Activated CD4-positive, alpha-beta T cell treated with anti-CD3 and anti-CD28 coated beads, Interleukin-2, amount 10 ng/mL, durations not matched to agents 7 days and 5 days (primary cell): ENCODE measurements around the gene PLTP. TPM values are rescaled to one million over a fixed set of nuclear protein-coding genes. Genes with fewer than 3 reads are reported as not detected.
A peak's percentile ranks its signal among the peaks of the same experiment; 100 is the strongest.

ENCODE experiments used
- CTCF ChIA-PET: fragments of 350-600 bp; sonication (Branson Sonifier 250); formaldehyde crosslinking; loops from one replicate; lab custom pipeline; 2021; ENCODE audit warnings: antibody characterized with exemption; lab: Charles Lee
- POLR2A ChIA-PET: fragments of 350-600 bp; sonication (Branson Sonifier 250); formaldehyde crosslinking; loops from one replicate; lab custom pipeline; 2021; ENCODE audit warnings: antibody characterized with exemption; lab: Charles Lee
- DNase-seq: peaks from one replicate; pipeline ENCODE4 v3.0.0-alpha.2; 2020
- H3K27ac Mint-ChIP-seq: one replicate; pipeline ENCODE4 v1.8.0; 2021; ENCODE audit warnings: mild to moderate bottlenecking, moderate library complexity, mixed read lengths
- H3K27me3 Mint-ChIP-seq: one replicate; pipeline ENCODE4 v1.8.0; 2021; ENCODE audit warnings: mixed read lengths
- H3K36me3 Mint-ChIP-seq: one replicate; pipeline ENCODE4 v1.8.0; 2021; ENCODE audit warnings: low read depth, mixed read lengths
- H3K4me1 Mint-ChIP-seq: one replicate; pipeline ENCODE4 v1.8.0; 2021; ENCODE audit warnings: mixed read lengths
- H3K4me3 Mint-ChIP-seq: one replicate; pipeline ENCODE4 v1.8.0; 2021; ENCODE audit warnings: mild to moderate bottlenecking, moderate library complexity, mixed read lengths
- H3K9me3 Mint-ChIP-seq: one replicate; pipeline ENCODE4 v1.8.0; 2021; ENCODE audit warnings: mixed read lengths
- total RNA-seq, 2 experiments: library from RNA; stranded (reverse); gene quantifications; one replicate each; pipeline ENCODE4 v1.2.3, GENCODE V29; 2021

The PLTP gene
- total RNA-seq, 2 experiments from 2014 or later = 0.81 to 0.82 TPM

DNA sequence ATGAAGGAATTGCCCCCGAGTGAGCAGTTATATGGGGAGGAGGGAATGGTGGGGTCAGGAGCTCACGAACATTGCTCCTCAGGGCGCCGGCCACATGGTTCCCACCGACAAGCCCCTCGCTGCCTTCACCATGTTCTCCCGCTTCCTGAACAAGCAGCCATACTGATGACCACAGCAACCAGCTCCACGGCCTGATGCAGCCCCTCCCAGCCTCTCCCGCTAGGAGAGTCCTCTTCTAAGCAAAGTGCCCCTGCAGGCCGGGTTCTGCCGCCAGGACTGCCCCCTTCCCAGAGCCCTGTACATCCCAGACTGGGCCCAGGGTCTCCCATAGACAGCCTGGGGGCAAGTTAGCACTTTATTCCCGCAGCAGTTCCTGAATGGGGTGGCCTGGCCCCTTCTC is 13.7 kb downstream of the PLTP start:
- Mint-ChIP-seq H3K36me3 (peaks cover 8% of the 10 kb centered on the region), H3K27me3 (no peaks in the 10 kb centered on the region), H3K4me3 (no peak overlapping the region), H3K4me1 (peaks cover 7% of the 10 kb centered on the region), H3K27ac (no peak overlapping the region), H3K9me3 (no peaks in the 10 kb centered on the region)
- ChIA-PET CTCF (interaction anchor here (1.4 to 2.5 kb wide), 5 partner anchors 8 to 35 kb away, joined by 3 to 7 read pairs (median 4); partner anchors contain the start of gene ZSWIM1), POLR2A (no interaction called here)
- DNase-seq = no peak

DNA sequence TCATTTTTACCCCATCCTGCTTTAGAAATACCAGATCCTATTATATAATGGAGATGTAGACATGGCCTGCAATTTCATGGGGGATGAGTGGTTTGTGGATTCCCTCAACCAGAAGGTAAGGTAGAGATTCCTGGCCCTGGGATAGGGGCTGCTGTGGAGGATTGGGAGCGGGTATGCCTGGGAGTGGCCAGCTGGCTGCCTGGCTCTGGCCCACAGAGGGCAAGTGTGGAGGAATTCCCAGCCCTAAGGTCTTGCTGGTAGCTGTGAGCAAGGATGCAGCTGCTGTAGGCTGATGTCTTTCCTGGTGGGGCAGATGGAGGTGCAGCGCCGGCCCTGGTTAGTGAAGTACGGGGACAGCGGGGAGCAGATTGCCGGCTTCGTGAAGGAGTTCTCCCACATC is 14.3 kb downstream of the PLTP start:
- CTCF ChIA-PET = interaction anchor here (0.6 to 2.5 kb wide), 5 partner anchors 8 to 86 kb away, joined by 3 to 7 read pairs (median 5); no protein-coding TSS in a partner anchor
- POLR2A ChIA-PET = no interaction called here

DNA sequence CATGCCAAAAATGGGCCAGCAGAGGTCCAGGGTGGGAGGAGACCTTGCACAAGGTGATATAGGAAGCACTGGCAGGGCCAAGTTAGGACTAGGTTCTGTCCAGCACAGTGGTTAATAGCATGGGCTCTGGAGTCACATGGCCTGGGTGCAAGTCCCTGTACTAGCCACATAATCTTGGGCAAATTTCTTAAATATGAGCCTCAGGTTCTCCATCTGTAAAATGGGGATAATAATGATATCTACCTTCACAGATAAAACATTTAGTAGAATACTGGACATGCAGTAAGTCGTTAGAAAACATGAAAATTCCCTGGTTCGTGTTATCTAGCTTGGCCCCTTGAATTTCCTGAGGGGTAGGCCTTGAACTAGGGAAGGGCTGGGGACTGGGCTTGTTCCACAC is 14.7 kb downstream of the PLTP start:
- H3K27me3 Mint-ChIP-seq = no peaks in the 10 kb centered on the region
- no peak overlapping the region for H3K27ac Mint-ChIP-seq
- H3K36me3 Mint-ChIP-seq = peaks cover 8% of the 10 kb centered on the region
- peaks cover 15% of the 10 kb centered on the region for H3K4me1 Mint-ChIP-seq
- H3K9me3 Mint-ChIP-seq = no peaks in the 10 kb centered on the region
- CTCF ChIA-PET = interaction anchor here (0.6 to 2.5 kb wide), 5 partner anchors 9 to 86 kb away, joined by 3 to 7 read pairs (median 3); no protein-coding TSS in a partner anchor
- no peak for DNase-seq
- H3K4me3 Mint-ChIP-seq = no peak overlapping the region
- POLR2A ChIA-PET = no interaction called here

More for the DNA sequence above, 14.3 kb downstream of the PLTP start:
- H3K36me3 Mint-ChIP-seq = peaks cover 8% of the 10 kb centered on the region
- no peaks in the 10 kb centered on the region for H3K9me3 Mint-ChIP-seq
- H3K4me3 Mint-ChIP-seq = no peak overlapping the region
- H3K27ac Mint-ChIP-seq = no peak overlapping the region
- no peaks in the 10 kb centered on the region for H3K27me3 Mint-ChIP-seq
- H3K4me1 Mint-ChIP-seq = peaks cover 11% of the 10 kb centered on the region
- DNase-seq = no peak

DNA sequence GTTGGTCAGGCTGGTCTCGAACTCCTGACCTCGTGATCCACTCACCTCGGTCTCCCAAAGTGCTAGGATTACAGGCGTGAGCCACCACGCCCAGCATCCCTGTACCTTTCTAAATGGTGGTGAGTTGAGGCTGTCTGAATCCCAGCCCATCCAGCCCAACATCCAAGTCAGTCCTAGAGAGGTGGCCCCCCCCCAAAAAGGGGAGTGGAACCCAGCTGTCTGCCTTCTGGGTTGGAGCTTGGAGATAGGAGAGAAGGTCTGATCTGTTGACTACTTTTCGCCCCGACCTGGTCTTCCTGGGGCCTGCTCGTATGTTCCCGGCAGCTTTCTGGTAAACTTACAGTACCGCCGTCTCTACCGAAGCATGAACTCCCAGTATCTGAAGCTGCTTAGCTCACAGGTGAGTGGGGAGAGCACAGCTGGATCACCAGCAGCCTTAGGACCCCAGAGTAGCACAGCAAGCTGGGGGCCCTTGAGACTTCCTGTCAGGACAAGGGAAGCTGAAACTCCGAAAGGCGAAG is 15.3 kb downstream of the PLTP start:
- H3K27me3 Mint-ChIP-seq = no peaks in the 10 kb centered on the region
- H3K36me3 Mint-ChIP-seq = peaks cover 8% of the 10 kb centered on the region
- no peak overlapping the region for H3K27ac Mint-ChIP-seq
- POLR2A ChIA-PET = no interaction called here
- H3K4me1 Mint-ChIP-seq = peaks cover 21% of the 10 kb centered on the region
- H3K9me3 Mint-ChIP-seq = no peaks in the 10 kb centered on the region
- CTCF ChIA-PET = interaction anchor here (0.7 to 2.5 kb wide), 6 partner anchors 8 to 63 kb away, joined by 3 to 7 read pairs (median 3); partner anchors contain the start of gene SNX21
- no peak for DNase-seq
- no peak overlapping the region for H3K4me3 Mint-ChIP-seq

DNA sequence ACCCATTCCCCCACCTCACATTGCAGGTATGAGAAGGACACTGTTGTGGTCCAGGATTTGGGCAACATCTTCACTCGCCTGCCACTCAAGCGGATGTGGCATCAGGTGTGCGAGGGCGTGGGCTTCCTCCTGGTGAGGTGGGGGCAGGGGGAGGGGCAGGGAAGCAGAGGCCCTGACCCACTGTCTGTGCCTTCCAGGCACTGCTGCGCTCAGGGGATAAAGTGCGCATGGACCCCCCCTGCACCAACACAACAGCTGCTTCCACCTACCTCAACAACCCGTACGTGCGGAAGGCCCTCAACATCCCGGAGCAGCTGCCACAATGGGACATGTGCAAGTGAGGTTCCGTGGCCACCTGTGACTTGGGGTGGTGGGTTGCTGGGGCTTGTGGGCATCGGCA is 17.2 kb downstream of the PLTP start:
- ChIA-PET CTCF (interaction anchor here (0.7 kb wide), 1 partner anchor 75 kb away, joined by 3 read pairs; no protein-coding TSS in a partner anchor), POLR2A (no interaction called here)
- peaks cover 31% of the 10 kb centered on the region for H3K4me1 Mint-ChIP-seq
- no peak overlapping the region for H3K4me3 Mint-ChIP-seq
- H3K36me3 Mint-ChIP-seq = peaks cover 8% of the 10 kb centered on the region
- no peaks in the 10 kb centered on the region for H3K27me3 Mint-ChIP-seq
- H3K9me3 Mint-ChIP-seq = no peaks in the 10 kb centered on the region
- DNase-seq = no peak
- no peak overlapping the region for H3K27ac Mint-ChIP-seq

DNA sequence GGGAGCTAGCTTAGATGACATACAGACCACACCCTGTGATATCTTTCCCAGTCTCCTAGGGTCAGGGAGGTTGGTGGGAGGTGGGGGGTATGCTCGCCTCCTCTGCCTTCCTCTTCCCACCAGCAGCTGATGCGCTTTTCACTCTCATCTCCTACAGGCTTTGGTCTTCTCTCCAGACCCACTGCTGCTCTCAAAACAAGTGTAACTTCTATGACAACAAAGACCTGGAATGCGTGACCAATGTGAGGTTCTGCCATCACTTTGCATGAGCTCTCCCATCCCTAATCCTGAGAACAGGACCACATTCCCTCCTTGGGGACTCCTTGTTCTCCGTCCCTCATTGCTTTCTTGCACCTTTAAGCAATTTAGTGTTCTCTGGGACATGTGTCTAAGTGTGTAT is 18.1 kb downstream of the PLTP start:
- H3K27ac Mint-ChIP-seq = no peak overlapping the region
- peaks cover 8% of the 10 kb centered on the region for H3K36me3 Mint-ChIP-seq
- no peak for DNase-seq
- H3K27me3 Mint-ChIP-seq = no peaks in the 10 kb centered on the region
- no peak overlapping the region for H3K4me3 Mint-ChIP-seq
- no peaks in the 10 kb centered on the region for H3K9me3 Mint-ChIP-seq
- ChIA-PET CTCF (interaction anchor here (0.9 to 1.2 kb wide), 2 partner anchors 12 to 37 kb away, joined by 3 read pairs; no protein-coding TSS in a partner anchor), POLR2A (no interaction called here)
- peaks cover 33% of the 10 kb centered on the region for H3K4me1 Mint-ChIP-seq

DNA sequence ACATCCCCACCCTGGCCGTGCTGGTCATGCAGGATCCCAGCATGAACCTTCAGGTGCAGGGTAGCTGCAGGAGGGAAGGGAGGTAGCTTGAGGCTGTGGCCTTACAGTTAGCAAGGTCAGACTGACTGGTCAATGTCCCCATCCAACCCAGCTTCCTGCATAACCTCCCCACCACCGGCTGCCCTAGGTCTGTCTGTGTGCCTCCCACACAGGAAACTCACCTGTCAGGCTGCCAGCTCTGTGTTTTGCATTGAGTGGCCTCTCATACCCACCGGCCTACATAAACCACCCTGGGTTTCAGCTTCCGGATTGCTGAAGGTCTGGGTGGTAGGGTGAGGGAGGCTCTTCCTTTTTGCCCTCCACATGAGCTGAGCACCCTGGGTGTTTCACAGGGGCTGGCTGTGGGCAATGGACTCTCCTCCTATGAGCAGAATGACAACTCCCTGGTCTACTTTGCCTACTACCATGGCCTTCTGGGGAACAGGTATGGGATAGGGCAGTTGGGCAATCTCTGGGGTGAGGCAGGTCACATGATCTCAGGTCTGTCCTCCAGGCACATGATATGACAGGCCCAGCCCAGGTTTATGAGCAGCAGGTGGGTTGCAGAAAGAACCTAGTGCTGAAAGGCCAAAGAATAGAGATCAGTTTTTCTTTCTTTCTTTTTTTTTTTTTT is 19.0 kb downstream of the PLTP start:
- no peak for DNase-seq
- POLR2A ChIA-PET = no interaction called here
- H3K36me3 Mint-ChIP-seq = peaks cover 8% of the 10 kb centered on the region

DNA sequence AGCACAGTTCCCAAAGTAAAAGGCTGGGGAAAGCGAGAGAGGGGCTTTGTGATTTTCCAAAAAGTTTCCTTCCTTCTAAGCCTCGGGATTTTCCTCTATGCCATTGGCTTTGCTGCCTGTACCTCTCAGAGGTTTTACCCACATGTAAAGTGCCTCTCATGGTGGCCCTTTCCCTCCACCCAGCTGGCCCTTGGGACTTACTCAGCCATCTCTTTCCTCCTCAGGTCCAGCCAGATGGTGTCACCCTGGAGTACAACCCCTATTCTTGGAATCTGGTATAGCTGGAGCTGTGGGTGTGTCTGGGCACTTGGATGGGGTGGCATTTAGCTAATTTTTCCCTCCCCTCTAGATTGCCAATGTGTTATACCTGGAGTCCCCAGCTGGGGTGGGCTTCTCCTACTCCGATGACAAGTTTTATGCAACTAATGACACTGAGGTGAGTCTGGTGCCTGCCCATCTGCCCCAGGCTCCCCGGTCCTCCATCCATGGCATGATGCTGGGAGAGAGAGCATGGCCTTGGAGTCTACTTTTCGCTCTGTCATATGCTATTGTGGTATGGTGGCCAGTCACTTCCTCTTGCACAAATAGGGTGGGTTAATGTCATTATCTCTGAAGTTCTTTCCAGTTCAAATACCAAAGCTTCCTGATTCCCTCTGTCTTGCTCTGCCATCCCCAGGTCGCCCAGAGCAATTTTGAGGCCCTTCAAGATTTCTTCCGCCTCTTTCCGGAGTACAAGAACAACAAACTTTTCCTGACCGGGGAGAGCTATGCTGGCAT is 19.7 kb downstream of the PLTP start:
- ChIA-PET CTCF (interaction anchor here (0.9 to 1.1 kb wide), 5 partner anchors 9 to 32 kb away, joined by 3 to 5 read pairs (median 4); no protein-coding TSS in a partner anchor), POLR2A (no interaction called here)
- DNase-seq = no peak
- peak overlapping the region; percentile 90 for H3K4me3 Mint-ChIP-seq
- H3K27me3 Mint-ChIP-seq = no peaks in the 10 kb centered on the region
- peaks cover 8% of the 10 kb centered on the region for H3K36me3 Mint-ChIP-seq
- peak overlapping the region; percentile 83 for H3K27ac Mint-ChIP-seq
- peaks cover 33% of the 10 kb centered on the region for H3K4me1 Mint-ChIP-seq
- no peaks in the 10 kb centered on the region for H3K9me3 Mint-ChIP-seq

More for the DNA sequence above, 19.0 kb downstream of the PLTP start:
- Mint-ChIP-seq H3K4me1 (peaks cover 33% of the 10 kb centered on the region), H3K4me3 (peak overlapping the region; percentile 90), H3K27ac (peak overlapping the region; percentile 83), H3K27me3 (no peaks in the 10 kb centered on the region), H3K9me3 (no peaks in the 10 kb centered on the region)
- CTCF ChIA-PET = interaction anchor here (0.9 to 1.2 kb wide), 3 partner anchors 12 to 36 kb away, joined by 3 to 4 read pairs (median 4); no protein-coding TSS in a partner anchor

DNA sequence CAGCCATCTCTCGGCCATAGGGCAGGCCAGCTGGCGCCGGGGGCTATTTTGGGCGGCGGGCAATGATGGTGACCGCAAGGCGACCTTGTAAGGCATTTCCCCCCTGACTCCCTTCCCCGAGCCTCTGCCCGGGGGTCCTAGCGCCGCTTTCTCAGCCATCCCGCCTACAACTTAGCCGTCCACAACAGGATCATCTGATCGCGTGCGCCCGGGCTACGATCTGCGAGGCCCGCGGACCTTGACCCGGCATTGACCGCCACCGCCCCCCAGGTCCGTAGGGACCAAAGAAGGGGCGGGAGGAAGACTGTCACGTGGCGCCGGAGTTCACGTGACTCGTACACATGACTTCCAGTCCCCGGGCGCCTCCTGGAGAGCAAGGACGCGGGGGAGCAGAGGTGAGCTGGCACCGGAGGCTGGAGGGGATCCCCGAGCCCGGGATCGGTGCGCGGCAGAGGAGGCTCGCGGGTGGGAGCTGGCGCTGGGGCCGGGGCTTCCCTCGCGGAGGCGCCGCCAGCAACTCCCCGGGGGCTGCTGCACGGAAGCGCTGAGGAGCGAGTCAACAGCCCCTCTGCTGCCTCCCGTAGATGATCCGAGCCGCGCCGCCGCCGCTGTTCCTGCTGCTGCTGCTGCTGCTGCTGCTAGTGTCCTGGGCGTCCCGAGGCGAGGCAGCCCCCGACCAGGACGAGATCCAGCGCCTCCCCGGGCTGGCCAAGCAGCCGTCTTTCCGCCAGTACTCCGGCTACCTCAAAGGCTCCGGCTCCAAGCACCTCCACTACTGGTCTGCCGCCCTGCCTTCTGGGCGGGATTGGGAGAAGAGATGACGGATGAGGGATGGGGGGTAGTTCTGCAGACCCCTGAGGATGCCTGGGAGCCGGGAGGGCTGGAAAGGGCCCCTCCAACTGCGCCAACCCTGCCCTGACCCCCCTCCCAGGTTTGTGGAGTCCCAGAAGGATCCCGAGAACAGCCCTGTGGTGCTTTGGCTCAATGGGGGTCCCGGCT is 20.7 kb downstream of the PLTP start, which contains the start of the genes CTSA and NEURL2:
Gene CTSA (plus strand): TSS at position 351 of the 999 bp plus-strand sequence. CDS start 234 bp downstream, at position 585.
Gene NEURL2 (minus strand): TSS at position 224 of the 999 bp plus-strand sequence. CDS start 217 bp downstream, at position 7.
- H3K27ac Mint-ChIP-seq = peak within 1 kb of the TSS; percentile 91
- peak within 1 kb of the TSS; percentile 90 for H3K4me3 Mint-ChIP-seq
- no peaks in the 10 kb centered on the region for H3K9me3 Mint-ChIP-seq
- peaks cover 10% of the 10 kb centered on the region for H3K36me3 Mint-ChIP-seq
- H3K4me1 Mint-ChIP-seq = peaks cover 35% of the 10 kb centered on the region
- ChIA-PET POLR2A (interaction anchor here (0.7 kb wide), 1 partner anchor 42 kb away, joined by 3 read pairs; no protein-coding TSS in a partner anchor), CTCF (interaction anchor here (1.0 to 2.3 kb wide), 9 partner anchors 8 to 51 kb away, joined by 3 to 9 read pairs (median 4); no protein-coding TSS in a partner anchor)
- DNase-seq = peak; percentile 89
- H3K27me3 Mint-ChIP-seq = no peaks in the 10 kb centered on the region

DNA sequence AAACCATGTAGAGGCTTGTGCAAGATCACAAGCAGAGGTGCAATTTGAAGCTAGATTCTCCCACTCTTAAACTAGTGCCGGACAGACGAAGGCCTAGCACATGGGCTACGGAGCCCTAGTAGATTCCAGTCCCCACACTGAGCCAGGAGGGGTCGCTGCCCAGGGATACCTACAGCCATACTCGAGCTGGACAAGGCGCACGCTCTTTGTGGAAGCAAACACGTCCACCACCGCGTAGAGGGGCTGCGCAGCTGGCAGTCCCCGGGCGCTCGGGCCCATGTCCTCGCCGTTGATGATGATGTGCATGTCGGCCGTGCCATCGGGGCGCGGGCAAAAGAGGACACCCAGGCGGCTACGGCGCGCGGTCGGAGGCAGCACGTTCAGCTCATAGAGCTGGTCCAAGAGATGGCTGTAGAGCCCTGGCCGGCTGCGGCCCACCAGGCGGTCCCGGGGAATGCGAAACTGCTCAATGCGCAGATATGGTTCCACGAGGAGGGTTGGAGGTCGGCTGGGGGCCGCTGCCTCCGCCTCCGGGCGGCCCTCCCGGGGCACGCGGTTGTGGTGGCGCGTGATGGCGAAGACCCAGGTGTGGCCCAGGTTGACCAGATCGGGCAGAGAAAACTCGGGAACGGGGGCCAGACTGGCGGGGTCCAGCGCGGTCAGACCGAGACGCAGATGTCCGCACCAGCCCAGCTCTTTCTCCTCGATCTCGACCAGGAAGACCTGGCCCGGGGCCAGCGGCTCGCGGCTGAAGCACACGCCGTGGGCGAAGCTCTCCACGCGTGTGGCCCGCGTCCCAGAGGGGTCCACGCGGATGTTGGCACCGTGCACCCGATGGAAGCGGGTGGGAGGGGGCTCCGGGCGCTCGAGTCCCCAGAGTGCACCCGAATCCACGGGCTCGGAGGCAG is 21.6 kb downstream of the PLTP start:
- Mint-ChIP-seq H3K4me1 (peaks cover 40% of the 10 kb centered on the region), H3K27me3 (no peaks in the 10 kb centered on the region), H3K36me3 (peaks cover 13% of the 10 kb centered on the region), H3K27ac (peak overlapping the region; percentile 22), H3K4me3 (peak overlapping the region; percentile 90), H3K9me3 (no peaks in the 10 kb centered on the region)
- CTCF ChIA-PET = interaction anchor here (0.5 to 2.3 kb wide), 11 partner anchors 9 to 97 kb away, joined by 3 to 9 read pairs (median 4); partner anchors contain the start of gene ZSWIM1
- POLR2A ChIA-PET = interaction anchor here (0.7 kb wide), 1 partner anchor 43 kb away, joined by 3 read pairs; no protein-coding TSS in a partner anchor
- DNase-seq = peak; percentile 40
